Epithelial cell of proximal tubule (primary cell): Measurements from ENCODE around the gene EEIG1. TPM values are rescaled to one million over a fixed set of nuclear protein-coding genes. Genes with fewer than 3 reads are reported as not detected.

ENCODE experiments used
- DNase-seq: peaks from one replicate; pipeline ENCODE4 v3.0.0-alpha.2; 2011; ENCODE audit warnings: low read depth
- H3K4me3 ChIP-seq: 2 replicates; pipeline ENCODE4 v1.5.1; 2011; ENCODE audit warnings: low read depth, mild to moderate bottlenecking, low read length
- total RNA-seq: library from RNA; depleted of rRNA; stranded (reverse); fragments of >200 nt; gene quantifications from 2 replicates; pipeline ENCODE4 v1.2.3, GENCODE V29; 2015
- TF ChIP-seq, protein P1 (sequence below): conservative IDR thresholded peaks from 2 replicates; pipeline ENCODE4 v1.5.1; 2012; ENCODE audit warnings: low read depth, mild to moderate bottlenecking, low read length

The EEIG1 gene
- total RNA-seq, 1 donor from 2014 or later: 5.0 TPM

DNA sequence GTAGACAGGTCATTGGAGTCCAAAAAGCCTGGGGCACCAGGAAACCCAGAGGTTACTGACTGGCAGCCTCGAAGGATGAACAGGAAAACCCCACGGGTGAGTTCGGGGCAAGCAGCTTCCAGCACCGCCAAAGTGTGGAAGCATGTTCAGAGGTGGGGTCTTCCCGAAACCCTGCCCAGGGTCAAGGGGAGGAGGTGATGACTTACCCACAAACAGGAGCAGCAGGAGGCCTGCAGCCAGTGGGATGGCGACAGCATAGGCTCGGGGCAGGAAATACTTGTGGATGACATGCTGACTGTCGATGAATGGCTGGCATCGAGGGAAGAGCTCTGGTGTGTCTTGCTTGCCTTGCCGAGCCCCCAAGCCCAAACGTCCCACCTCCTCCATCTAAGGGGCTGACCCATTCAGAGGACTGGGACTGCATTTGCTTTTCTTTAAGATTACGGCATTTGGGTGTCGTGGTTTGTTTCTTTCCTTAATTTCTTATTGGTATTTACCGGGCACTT, 44.4 kb downstream of the EEIG1 start:
- H3K4me3 ChIP-seq: peak overlapping the region; percentile 96
- TF ChIP-seq, protein P1, sequence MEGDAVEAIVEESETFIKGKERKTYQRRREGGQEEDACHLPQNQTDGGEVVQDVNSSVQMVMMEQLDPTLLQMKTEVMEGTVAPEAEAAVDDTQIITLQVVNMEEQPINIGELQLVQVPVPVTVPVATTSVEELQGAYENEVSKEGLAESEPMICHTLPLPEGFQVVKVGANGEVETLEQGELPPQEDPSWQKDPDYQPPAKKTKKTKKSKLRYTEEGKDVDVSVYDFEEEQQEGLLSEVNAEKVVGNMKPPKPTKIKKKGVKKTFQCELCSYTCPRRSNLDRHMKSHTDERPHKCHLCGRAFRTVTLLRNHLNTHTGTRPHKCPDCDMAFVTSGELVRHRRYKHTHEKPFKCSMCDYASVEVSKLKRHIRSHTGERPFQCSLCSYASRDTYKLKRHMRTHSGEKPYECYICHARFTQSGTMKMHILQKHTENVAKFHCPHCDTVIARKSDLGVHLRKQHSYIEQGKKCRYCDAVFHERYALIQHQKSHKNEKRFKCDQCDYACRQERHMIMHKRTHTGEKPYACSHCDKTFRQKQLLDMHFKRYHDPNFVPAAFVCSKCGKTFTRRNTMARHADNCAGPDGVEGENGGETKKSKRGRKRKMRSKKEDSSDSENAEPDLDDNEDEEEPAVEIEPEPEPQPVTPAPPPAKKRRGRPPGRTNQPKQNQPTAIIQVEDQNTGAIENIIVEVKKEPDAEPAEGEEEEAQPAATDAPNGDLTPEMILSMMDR: no peak
- no peak for DNase-seq

DNA sequence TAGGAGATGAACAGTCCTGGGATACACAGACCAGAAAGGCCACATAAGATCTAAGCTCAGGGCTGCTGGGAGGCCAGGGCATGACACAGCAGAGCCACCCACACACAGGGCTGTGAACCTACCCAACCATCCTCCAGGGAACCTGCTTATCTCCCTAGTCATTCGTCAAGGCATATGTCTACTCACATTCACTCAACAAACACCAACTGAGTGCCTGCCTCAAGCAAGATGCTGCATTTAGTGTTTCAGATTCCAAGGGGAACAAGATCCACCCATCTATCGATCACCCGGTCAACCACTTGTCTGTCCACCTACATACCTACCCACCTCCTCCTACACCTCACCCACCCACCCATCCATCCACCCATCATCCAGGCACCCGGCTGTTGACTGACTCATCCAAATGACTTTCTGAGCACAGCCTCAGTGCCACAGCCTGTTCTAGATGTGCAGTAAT, 45.0 kb downstream of the EEIG1 start:
- DNase-seq: no peak
- TF ChIP-seq, protein P1: no peak
- H3K4me3 ChIP-seq: no peak overlapping the region

DNA sequence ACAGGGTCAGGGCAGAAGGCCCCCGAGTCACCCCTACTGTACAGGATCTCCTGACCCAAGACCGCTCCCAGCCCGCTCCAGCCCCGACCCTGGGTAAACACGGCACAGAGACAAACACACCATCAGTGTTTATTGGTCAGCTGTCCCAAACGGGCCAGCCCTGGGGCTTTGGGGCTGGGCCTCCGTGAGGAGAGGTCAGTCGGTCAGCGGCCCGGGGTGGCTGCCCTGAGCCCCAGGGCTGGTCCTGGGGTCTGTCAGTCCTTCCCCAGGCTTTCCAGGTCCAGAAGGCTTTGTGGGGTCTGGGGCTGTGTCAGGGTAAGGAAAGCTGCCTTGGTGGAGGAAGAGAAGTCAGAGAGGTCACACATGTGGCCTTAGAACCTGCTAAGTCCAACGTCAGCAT, 45.8 kb downstream of the EEIG1 start:
- DNase-seq: no peak
- H3K4me3 ChIP-seq: no peak overlapping the region
- TF ChIP-seq, protein P1: no peak

DNA sequence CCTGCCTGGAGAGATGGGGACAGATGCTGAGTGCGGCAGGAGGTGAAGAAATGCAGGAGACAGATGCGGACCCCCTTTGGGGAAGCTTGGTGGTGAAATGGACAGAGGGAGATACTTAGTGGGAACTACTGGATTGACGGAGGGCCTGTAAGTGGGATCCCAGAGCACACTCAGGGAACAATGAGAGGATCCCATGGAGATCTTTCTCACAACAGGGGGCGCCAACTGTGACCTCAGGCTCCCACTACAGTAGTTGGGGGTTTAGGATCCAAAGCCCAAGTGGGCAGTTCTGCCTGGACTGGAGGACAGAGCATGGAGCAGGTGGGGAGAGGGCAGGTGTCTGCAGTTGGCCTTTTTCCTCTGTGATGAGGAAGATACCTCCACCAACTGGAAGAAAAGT, 46.5 kb downstream of the EEIG1 start:
- TF ChIP-seq, protein P1: no peak
- H3K4me3 ChIP-seq: no peak overlapping the region
- no peak for DNase-seq

DNA sequence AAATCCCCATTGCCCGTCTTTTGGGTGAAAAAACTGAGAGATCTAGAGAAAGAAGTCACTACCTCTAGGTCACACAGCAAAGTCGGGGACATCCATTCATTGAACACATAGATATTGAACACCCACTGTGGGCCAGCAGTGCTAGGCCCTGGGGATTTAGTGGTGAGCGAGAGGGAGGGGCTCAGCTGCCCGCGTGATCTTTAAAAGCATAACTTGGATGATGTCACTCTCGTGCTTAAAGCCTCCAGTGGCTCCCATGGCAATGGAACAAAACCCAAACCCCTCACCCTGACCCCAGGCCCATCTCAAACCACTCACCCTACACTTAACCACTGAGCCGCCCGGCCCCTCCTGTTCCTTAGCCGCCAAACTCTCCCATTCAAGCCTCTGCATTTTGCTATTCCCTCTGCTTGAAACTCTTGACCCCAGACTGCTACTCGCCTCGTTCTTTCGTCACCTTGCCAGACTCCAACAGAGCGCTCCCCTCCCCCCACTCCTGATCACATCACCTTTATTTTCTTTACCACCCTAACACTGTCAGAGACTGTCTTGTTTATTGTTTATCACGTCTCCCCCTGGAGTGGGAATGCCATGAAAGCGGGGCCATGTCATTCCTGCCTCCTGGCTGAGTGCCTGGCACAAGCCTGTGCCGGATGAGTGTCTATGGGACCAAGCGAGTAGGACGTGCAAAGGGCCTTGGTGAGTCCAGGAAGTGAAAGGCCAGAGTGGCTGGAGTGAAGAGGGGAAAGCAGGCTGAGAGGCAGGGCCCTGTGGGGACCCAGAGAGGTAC, 49.5 kb downstream of the EEIG1 start:
- TF ChIP-seq, protein P1: no peak
- no peak for DNase-seq
- H3K4me3 ChIP-seq: peak overlapping the region; percentile 59

Other genes starting within 250 kb of the EEIG1 start
- 13.0 and 15.0 TPM in 2 replicates for gene TOR2A, start 245.7 kb downstream of the EEIG1 start, total RNA-seq
- not detected in 2 replicates for gene SH2D3C, start 202.3 kb downstream of the EEIG1 start, total RNA-seq
- gene CDK9, start 195.0 kb downstream of the EEIG1 start, total RNA-seq: 28.4 and 29.5 TPM in 2 replicates
- gene FPGS, start 178.1 kb downstream of the EEIG1 start, total RNA-seq: 104 and 132 TPM in 2 replicates
- gene ENG, start 126.3 kb downstream of the EEIG1 start, total RNA-seq: 5.0 and 10.6 TPM in 2 replicates
- 48.1 and 58.3 TPM in 2 replicates for gene AK1, start 103.3 kb downstream of the EEIG1 start, total RNA-seq
- gene ST6GALNAC6, start 81.4 kb downstream of the EEIG1 start, total RNA-seq: 23.5 and 25.8 TPM in 2 replicates
- gene ST6GALNAC4, start 63.9 kb downstream of the EEIG1 start, total RNA-seq: 27.4 and 28.2 TPM in 2 replicates
- 0.87 and 6.9 TPM in 2 replicates for gene PIP5KL1, start 50.2 kb downstream of the EEIG1 start, total RNA-seq
- 26.2 and 26.5 TPM in 2 replicates for gene DPM2, start 43.1 kb downstream of the EEIG1 start, total RNA-seq
- 7.0 and 9.0 TPM in 2 replicates for gene NAIF1, start 86.3 kb upstream of the EEIG1 start, total RNA-seq
- 7.3 and 12.2 TPM in 2 replicates for gene SLC25A25, start 87.2 kb upstream of the EEIG1 start, total RNA-seq
- gene PTGES2, start 146.7 kb upstream of the EEIG1 start, total RNA-seq: 58.5 and 91.0 TPM in 2 replicates
- gene LCN2, start 168.5 kb upstream of the EEIG1 start, total RNA-seq: 45.7 and 106 TPM in 2 replicates
- 194 and 269 TPM in 2 replicates for gene BBLN, start 179.3 kb upstream of the EEIG1 start, total RNA-seq
- gene CIZ1, start 210.6 kb upstream of the EEIG1 start, total RNA-seq: 56.7 and 76.7 TPM in 2 replicates
- gene DNM1, start 222.4 kb upstream of the EEIG1 start, total RNA-seq: 2.6 and 16.7 TPM in 2 replicates